Measurements from ENCODE around the gene IL37.
"Not testable (repeated sequence)": the region's sequence is repeated elsewhere in the genome, so short reads cannot be mapped to it uniquely, and the experiment has no call there.

- not testable (repeated sequence) for TF ChIP-seq EZH2 (IDR thresholded peaks at IDR 0.05; ENCODE audit: low read length, unreplicated experiment); CTCF (conservative IDR thresholded peaks at IDR 0.05; ENCODE audit: low read depth, low read length)
Measured at GRCh38 chr2:112934117-112934516, 23.2 kb downstream of the IL37 start.

Measured in PC-3 (cell line).